Measurements from ENCODE around the gene SCN4B. TPM values are rescaled to one million over a fixed set of nuclear protein-coding genes. Genes with fewer than 3 reads are reported as not detected.

SCN4B gene
- total and polyA plus RNA-seq, 10 of the 15 experiments (the other 5 are each of a cell fraction or from before 2014, with no cell fraction given): 0.01 to 0.49 (median 0.04) TPM; not detected in 5

- TF ChIP-seq LARP7 (IDR thresholded peaks at IDR 0.05): no peak
- TF ChIP-seq SKIL (IDR thresholded peaks at IDR 0.05; ENCODE audit: low read depth, poor library complexity, severe bottlenecking): no peak
- TF ChIP-seq SIN3A (IDR thresholded peaks at IDR 0.05; ENCODE audit: low read depth, low read length): no peak
- no peak for TF ChIP-seq POLR2AphosphoS2 (IDR thresholded peaks at IDR 0.05; ENCODE audit: low read depth, low read length)
Measured at GRCh38 chr11:118129471-118130172, 23.0 kb downstream of the SCN4B start (continued).

- H3K27me3 ChIP-seq (replicated peaks in 1 of 2; ENCODE audit: control insufficient read depth in 2 of 2, insufficient read depth in 2 of 2, low read length in 1 of 2): peaks cover 0 to 3% of the 10 kb centered on the region in 2 experiments; a peak in 3 of 4 replicates
- H3K79me2 ChIP-seq (ENCODE audit: control insufficient read depth, insufficient read depth, low read length): no peaks in the 10 kb centered on the region
- no peak overlapping the region for H3K4me2 ChIP-seq (ENCODE audit: control insufficient read depth, insufficient read depth)
- ATAC-seq (no peak), DNase-seq (ENCODE audit: low read depth, low spot score) (no peak), FAIRE-seq (no peak)
- CTCF ChIA-PET: no interaction called here
- no peak overlapping the region for H2AFZ ChIP-seq (ENCODE audit: control insufficient read depth, low read depth, low read length)
- H4K20me1 ChIP-seq (ENCODE audit: control insufficient read depth, insufficient read depth): no peaks in the 10 kb centered on the region
- no peak overlapping the region for H3K27ac ChIP-seq (ENCODE audit: control insufficient read depth, insufficient read depth)
- RAD21 ChIA-PET (ENCODE audit: unreplicated experiment): no interaction called here
- 21% methylated on average over 11 of the region's 11 CpGs for WGBS (ENCODE audit: insufficient coverage, insufficient replicate concordance, low lambda C conversion rate, missing lambda C conversion rate)
- SMC1A ChIA-PET (ENCODE audit: uncharacterized antibody, unreplicated experiment): no interaction called here
- no peaks in the 10 kb centered on the region for H3K9me3 ChIP-seq (replicated peaks; ENCODE audit: control insufficient read depth, insufficient read depth, low read length)
- no peak overlapping the region for H3K4me3 ChIP-seq
- no peak overlapping the region for H3K9ac ChIP-seq (ENCODE audit: control insufficient read depth, insufficient read depth, low read length)
- POLR2A ChIA-PET: no interaction called here
- intact Hi-C loops (cut with micrococcal nuclease; ENCODE audit: unreplicated experiment) (no loop called here), in situ Hi-C loops (cut with MboI) (no loop called here)
- H3K36me3 ChIP-seq (ENCODE audit: control insufficient read depth in 2 of 2, insufficient read depth in 2 of 2, low read length in 1 of 2): no peaks in the 10 kb centered on the region
- no TSS peak for BruUV-seq (replicated peaks)
- no peaks in the 10 kb centered on the region for H3K4me1 ChIP-seq (ENCODE audit: control insufficient read depth, insufficient read depth, low read length)
- no peak for TF ChIP-seq ZNF207 (IDR thresholded peaks at IDR 0.05; ENCODE audit: borderline replicate concordance)
- no peak for TF ChIP-seq IRF4 (IDR thresholded peaks at IDR 0.05; ENCODE audit: low read depth, low read length)
- TF ChIP-seq ZNF687 (IDR thresholded peaks at IDR 0.05): no peak
- TF ChIP-seq NRF1 (conservative IDR thresholded peaks at IDR 0.05; ENCODE audit: low read depth, low read length): no peak
- no peak for TF ChIP-seq ZSCAN29 (IDR thresholded peaks at IDR 0.05)
- no peak for TF ChIP-seq KDM1A (IDR thresholded peaks at IDR 0.05; ENCODE audit: borderline replicate concordance)
- TF ChIP-seq MYB (IDR thresholded peaks at IDR 0.05; ENCODE audit: borderline replicate concordance, low read depth, low read length): no peak
- no peak for TF ChIP-seq ZNF217 (IDR thresholded peaks at IDR 0.05)
- no peak for TF ChIP-seq SMARCA5 (IDR thresholded peaks at IDR 0.05)
- no peak for TF ChIP-seq CBFB (IDR thresholded peaks at IDR 0.05; ENCODE audit: low read depth)
- TF ChIP-seq USF1 (IDR thresholded peaks at IDR 0.05; ENCODE audit: borderline replicate concordance, extremely low read length, insufficient read depth, low read depth, low read length): no peak
Measured at GRCh38 chr11:118128721-118129470, 23.7 kb downstream of the SCN4B start.

Measured in GM12878 (cell line).